H1 (cell line): ENCODE data around the gene ARV1. TPM values are rescaled to one million over a fixed set of nuclear protein-coding genes. Genes with fewer than 3 reads are reported as not detected.

Source experiments
- CTCF ChIA-PET: fragments of 300-600 bp; sonication (Branson Sonifier 250); formaldehyde crosslinking; loops from one replicate; lab custom pipeline; 2021; ENCODE audit not compliant: partially characterized antibody; lab: Charles Lee
- POLR2A ChIA-PET: fragments of 300-600 bp; sonication (Branson Sonifier 250); formaldehyde crosslinking; loops from one replicate; lab custom pipeline; 2021; ENCODE audit warnings: inconsistent platforms; ENCODE audit not compliant: partially characterized antibody; lab: Charles Lee
- DNase-seq, 2 experiments: peaks; one replicate each; pipeline versions ENCODE4 v3.0.0 to v3.0.0-alpha.2; 2010 to 2022; ENCODE audit warnings: low spot score in 2 of 2, low read depth in 1 of 2, mixed read lengths in 1 of 2
- FAIRE-seq: peaks from 2 replicates; lab custom pipeline; 2011; peaks lifted over from hg19 to GRCh38; lab: Jason Lieb, UNC
- H2AFZ ChIP-seq: 2 replicates; pipeline ENCODE4 v1.8.1; 2012; ENCODE audit warnings: low read length, inconsistent platforms
- H2AK5ac ChIP-seq: 2 replicates; pipeline ENCODE4 v1.6.1; 2013; ENCODE audit warnings: low read depth, low read length
- H2BK120ac ChIP-seq: replicated peaks from 2 replicates; pipeline ENCODE3; 2013; ENCODE audit warnings: low read depth, low read length, inconsistent platforms
- H2BK12ac ChIP-seq: 2 replicates; pipeline ENCODE4 v1.6.1; 2013; ENCODE audit warnings: low read depth, low read length
- H2BK15ac ChIP-seq: 2 replicates; pipeline ENCODE4 v1.6.1; 2013; ENCODE audit warnings: low read length
- H2BK20ac ChIP-seq: 2 replicates; pipeline ENCODE4 v1.6.1; 2013; ENCODE audit warnings: low read length
- H2BK5ac ChIP-seq: 2 replicates; pipeline ENCODE4 v1.6.1; 2013; ENCODE audit warnings: low read depth, low read length
- H3K14ac ChIP-seq: 2 replicates; pipeline ENCODE4 v1.6.1; 2013; ENCODE audit warnings: inconsistent platforms; ENCODE audit not compliant: insufficient read length
- H3K18ac ChIP-seq: 2 replicates; pipeline ENCODE4 v1.6.1; 2013; ENCODE audit warnings: low read length; ENCODE audit errors: extremely low read depth
- H3K23ac ChIP-seq: 2 replicates; pipeline ENCODE4 v1.6.1; 2013; ENCODE audit warnings: inconsistent platforms; ENCODE audit not compliant: insufficient read length
- H3K23me2 ChIP-seq: 2 replicates; pipeline ENCODE4 v1.6.1; 2013; ENCODE audit warnings: low read depth, low read length
- H3K27ac ChIP-seq: 2 replicates; pipeline ENCODE4 v1.6.1; 2011; ENCODE audit warnings: low read depth, low read length, inconsistent platforms
- H3K27me3 ChIP-seq, 4 experiments: replicated peaks in 1 of 4; 1 replicate in 1 of 4; 2 replicates in 3 of 4; pipeline versions ENCODE4 v1.6.1 to v1.8.1; 2011 to 2013; ENCODE audit warnings: low read length in 3 of 4, mild to moderate bottlenecking in 3 of 4, inconsistent platforms in 2 of 4, mixed read lengths in 2 of 4, moderate library complexity in 1 of 4; ENCODE audit not compliant: control insufficient read depth in 3 of 4, insufficient read depth in 3 of 4; ENCODE audit errors: extremely low read depth in 1 of 4
- H3K36me3 ChIP-seq, 4 experiments: 2 replicates each; pipeline versions ENCODE4 v1.6.1 to v1.8.1; 2011 to 2013; ENCODE audit warnings: mild to moderate bottlenecking in 4 of 4, low read length in 3 of 4, moderate library complexity in 2 of 4, control low read depth in 1 of 4, inconsistent platforms in 1 of 4; ENCODE audit not compliant: insufficient read depth in 4 of 4, control insufficient read depth in 2 of 4
- H3K4ac ChIP-seq: replicated peaks from 2 replicates; pipeline ENCODE3; 2013; ENCODE audit warnings: low read length, low read depth, mixed read lengths, inconsistent platforms; ENCODE audit not compliant: insufficient read length
- H3K4me1 ChIP-seq, 4 experiments: replicated peaks in 1 of 4; 1 replicate in 1 of 4; 2 replicates in 3 of 4; pipeline versions ENCODE4 v1.6.1 to v1.8.1; 2011 to 2013; ENCODE audit warnings: low read length in 3 of 4, inconsistent platforms in 2 of 4, mixed read lengths in 1 of 4; ENCODE audit not compliant: insufficient read depth in 4 of 4, control insufficient read depth in 3 of 4
- H3K4me2 ChIP-seq, 2 experiments: 2 replicates each; pipeline versions ENCODE4 v1.6.1 to v1.8.1; 2011 to 2013; ENCODE audit warnings: low read depth in 2 of 2, low read length in 2 of 2, control low read depth in 1 of 2, inconsistent platforms in 1 of 2, mild to moderate bottlenecking in 1 of 2; ENCODE audit not compliant: insufficient read depth in 1 of 2
- H3K4me3 ChIP-seq, 4 experiments: fragments of 200-600, 300-600 bp in 1 of 4; sonication (generic), shearing (Covaris generic), sonication (Bioruptor Twin) in 1 of 4; 2 replicates each; pipeline versions ENCODE4 v1.5.1 to v1.8.1; 2011 to 2016; ENCODE audit warnings: low read length in 4 of 4, low read depth in 3 of 4, control low read depth in 2 of 4, inconsistent platforms in 2 of 4, mild to moderate bottlenecking in 2 of 4, mixed read lengths in 1 of 4, moderate library complexity in 1 of 4; ENCODE audit not compliant: insufficient read depth in 2 of 4; ENCODE audit errors: extremely low read depth in 1 of 4
- H3K56ac ChIP-seq: replicated peaks from 2 replicates; pipeline ENCODE3; 2013; ENCODE audit warnings: low read depth, mild to moderate bottlenecking, mixed read lengths, low read length, inconsistent platforms; ENCODE audit not compliant: insufficient read length
- H3K79me1 ChIP-seq: 2 replicates; pipeline ENCODE4 v1.6.1; 2013; ENCODE audit warnings: low read depth, low read length, control low read depth
- H3K79me2 ChIP-seq, 2 experiments: 2 replicates each; pipeline versions ENCODE4 v1.6.1 to v1.8.1; 2012 to 2013; ENCODE audit warnings: low read length in 2 of 2, mild to moderate bottlenecking in 2 of 2, inconsistent platforms in 1 of 2; ENCODE audit not compliant: insufficient read depth in 2 of 2, control insufficient read depth in 1 of 2
- H3K9ac ChIP-seq, 4 experiments: replicated peaks in 1 of 4; 1 replicate in 1 of 4; 2 replicates in 3 of 4; pipeline versions ENCODE4 v1.6.1 to v1.8.1; 2011 to 2013; ENCODE audit warnings: low read depth in 3 of 4, low read length in 3 of 4, control low read depth in 2 of 4, mild to moderate bottlenecking in 2 of 4, moderate library complexity in 2 of 4, inconsistent platforms in 1 of 4; ENCODE audit errors: extremely low read depth in 1 of 4
- H3K9me3 ChIP-seq, 2 experiments: 2 replicates each; pipeline versions ENCODE4 v1.6.1 to v1.8.1; 2012 to 2013; ENCODE audit warnings: mild to moderate bottlenecking in 2 of 2, moderate library complexity in 2 of 2, control low read depth in 1 of 2, inconsistent platforms in 1 of 2, low read depth in 1 of 2, low read length in 1 of 2, mixed read lengths in 1 of 2; ENCODE audit not compliant: insufficient read depth in 2 of 2
- H4K20me1 ChIP-seq, 2 experiments: replicated peaks in 1 of 2; 2 replicates each; pipeline versions ENCODE3 to v1.8.1; 2011 to 2013; ENCODE audit warnings: inconsistent platforms in 2 of 2, low read length in 2 of 2, mild to moderate bottlenecking in 1 of 2; ENCODE audit not compliant: insufficient read depth in 2 of 2, control insufficient read depth in 1 of 2
- H4K5ac ChIP-seq: 2 replicates; pipeline ENCODE4 v1.6.1; 2013; ENCODE audit warnings: low read length, low read depth, mixed read lengths, inconsistent platforms; ENCODE audit not compliant: insufficient read length
- H4K8ac ChIP-seq: 2 replicates; pipeline ENCODE4 v1.8.0; 2013; ENCODE audit warnings: mild to moderate bottlenecking, moderate library complexity, low read length, inconsistent platforms; ENCODE audit not compliant: insufficient read depth; ENCODE audit errors: extremely low read depth
- H4K91ac ChIP-seq: replicated peaks from 2 replicates; pipeline ENCODE3; 2013; ENCODE audit warnings: low read length, mixed read lengths, inconsistent platforms; ENCODE audit not compliant: insufficient read length
- ASH2L ChIP-seq: fragments of 200-600, 300-600 bp; sonication (generic); IDR thresholded peaks from one replicate; pipeline ENCODE4 v1.7.1; 2017; ENCODE audit warnings: low read length
- CBX5 ChIP-seq: fragments of 300-800, 300-1000 bp; sonication (generic); IDR thresholded peaks from 2 replicates; pipeline ENCODE4 v1.7.1; 2016; ENCODE audit warnings: antibody characterized with exemption, low read length, low read depth
- CEBPB ChIP-seq: IDR thresholded peaks from 2 replicates; pipeline ENCODE4 v1.6.1; 2012; ENCODE audit warnings: low read depth, low read length
- EP300 ChIP-seq, 2 experiments: IDR thresholded peaks; 1 replicate in 1 of 2; 2 replicates in 1 of 2; pipeline ENCODE4 v1.6.1; 2011 to 2012; ENCODE audit warnings: low read depth in 2 of 2, low read length in 2 of 2, mild to moderate bottlenecking in 2 of 2, borderline replicate concordance in 1 of 2, inconsistent platforms in 1 of 2, moderate library complexity in 1 of 2
- PHF8 ChIP-seq: fragments of 200-600 bp; sonication (generic); conservative IDR thresholded peaks from 2 replicates; pipeline ENCODE4 v1.7.1; 2012; ENCODE audit warnings: low read depth, mild to moderate bottlenecking, inconsistent platforms, low read length, moderate library complexity
- RBBP5 ChIP-seq: IDR thresholded peaks from 2 replicates; pipeline ENCODE4 v1.7.1; 2012; ENCODE audit warnings: low read depth, mild to moderate bottlenecking, inconsistent platforms, low read length, moderate library complexity, borderline replicate concordance
- RXRA ChIP-seq: IDR thresholded peaks from 2 replicates; pipeline ENCODE4 v1.6.1; 2011; ENCODE audit warnings: low read depth, mild to moderate bottlenecking, low read length, moderate library complexity; ENCODE audit not compliant: insufficient read depth
- SIRT6 ChIP-seq: IDR thresholded peaks from one replicate; pipeline ENCODE4 v1.7.1; 2012; ENCODE audit warnings: low read length, inconsistent platforms
- SP2 ChIP-seq: IDR thresholded peaks from 2 replicates; pipeline ENCODE4 v1.6.1; 2012; ENCODE audit warnings: mild to moderate bottlenecking, low read length, inconsistent platforms
- TEAD4 ChIP-seq: IDR thresholded peaks from 2 replicates; pipeline ENCODE4 v1.6.1; 2012; ENCODE audit warnings: low read depth, low read length, inconsistent platforms, mixed read lengths
- YY1 ChIP-seq: IDR thresholded peaks from 2 replicates; pipeline ENCODE4 v1.6.1; 2011; ENCODE audit warnings: low read depth, mild to moderate bottlenecking, low read length
- WGBS, 2 experiments: shearing (Covaris generic) in 1 of 2; methylation state at CpG; one replicate each; pipeline versions ENCODE4 v1.1.6 to v1.1.7; 2013 to 2015; ENCODE audit warnings: low lambda C conversion rate in 2 of 2, mixed read lengths in 2 of 2, inconsistent platforms in 1 of 2, low coverage in 1 of 2, missing lambda C conversion rate in 1 of 2; ENCODE audit not compliant: insufficient replicate concordance in 2 of 2, insufficient coverage in 1 of 2, insufficient read length in 1 of 2; ENCODE audit errors: extremely low coverage in 1 of 2, missing lambda C conversion rate in 1 of 2; 5-methylcytosine and 5-hydroxymethylcytosine counted together
- polyA plus RNA-seq, 7 experiments: library from polyadenylated mRNA; depleted of rRNA in 3 of 7; stranded (reverse) in 5 of 7; unstranded in 2 of 7; fragments of >200 nt in 5 of 7; fragments of 200-250 nt in 2 of 7; gene quantifications; 1 replicate in 5 of 7; 2 replicates in 1 of 7; 4 replicates in 1 of 7; pipeline versions ENCODE4 v1.2.1 to v1.2.3, GENCODE V29; 2011 to 2013; ENCODE audit warnings: missing spikeins in 2 of 7, mixed read lengths in 2 of 7
- total RNA-seq: library from RNA; stranded (reverse); fragmentation: NEBNext Ultra II Directional; extraction: Animal tissue kit (Norgen Biotek cat#: 25700); gene quantifications from 2 replicates; pipeline ENCODE4 v1.2.1, GENCODE V29; 2021
- TF ChIP-seq, protein P1 (sequence below), 3 experiments: IDR thresholded peaks; 1 replicate in 2 of 3; 2 replicates in 1 of 3; pipeline versions ENCODE4 v1.5.1 to v1.6.1; 2011; ENCODE audit warnings: low read length in 3 of 3, mild to moderate bottlenecking in 3 of 3, inconsistent platforms in 2 of 3, low read depth in 1 of 3, moderate library complexity in 1 of 3; ENCODE audit not compliant: insufficient read depth in 1 of 3; ENCODE audit errors: control extremely low read depth in 1 of 3

ARV1 gene
- total and polyA plus RNA-seq, 2 of the 8 experiments (the other 6 are each of a cell fraction or from before 2014, with no cell fraction given), result 13.1 to 13.4 TPM

DNA sequence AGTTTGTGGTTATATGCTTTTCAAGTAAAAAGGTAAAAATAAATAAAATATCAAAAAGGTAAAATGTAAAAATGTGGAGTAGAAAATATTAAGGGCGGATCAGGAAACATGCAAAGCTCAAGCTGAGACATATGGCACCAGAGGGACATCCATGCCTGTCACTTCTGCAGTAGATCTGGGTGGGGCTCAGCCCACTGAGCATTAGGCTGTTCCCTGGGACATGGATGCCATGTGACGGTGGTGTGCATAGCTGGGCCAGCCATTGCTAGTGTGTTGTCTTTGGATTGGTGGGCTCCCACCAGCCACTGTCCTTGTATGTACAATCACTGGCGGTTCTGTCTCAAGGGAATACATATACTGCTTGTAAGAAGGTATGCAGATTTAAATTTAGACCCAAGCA, 3.3 kb upstream of the ARV1 start:
- Histone ChIP-seq H3K9ac (no peak overlapping the region), H4K8ac (no peak overlapping the region), H3K56ac (no peak overlapping the region), H2BK120ac (no peak overlapping the region), H2BK5ac (no peak overlapping the region), H3K4me1 (peaks cover 0 to 5% (median 2%) of the 10 kb centered on the region in 4 experiments; a peak in 3 of 7 replicates), H3K4me2 (no peak overlapping the region), H3K4ac (no peak overlapping the region), H2BK15ac (no peak overlapping the region), H3K23ac (no peak overlapping the region), H3K4me3 (no peak overlapping the region), H3K14ac (no peak overlapping the region), H2AFZ (no peak overlapping the region), H2AK5ac (no peak overlapping the region), H2BK20ac (no peak overlapping the region), H4K20me1 (peaks cover 3 to 14% of the 10 kb centered on the region in 2 experiments), H3K9me3 (no peaks in the 10 kb centered on the region), H3K27me3 (peaks cover 0 to 11% (median 0%) of the 10 kb centered on the region in 4 experiments; a peak in 5 of 7 replicates), H3K23me2 (peaks cover 6% of the 10 kb centered on the region), H2BK12ac (no peak overlapping the region), H3K79me1 (no peaks in the 10 kb centered on the region), H3K18ac (no peak overlapping the region), H4K5ac (no peak overlapping the region), H3K27ac (no peak overlapping the region), H3K79me2 (no peaks in the 10 kb centered on the region; a peak in 1 of 4 replicates), H3K36me3 (no peaks in the 10 kb centered on the region; a peak in 1 of 8 replicates), H4K91ac (no peak overlapping the region)
- FAIRE-seq (no peak), DNase-seq (no peak)
- CTCF ChIA-PET, result interaction anchor here (1.3 kb wide), 1 partner anchor 40 kb away, joined by 3 read pairs; no protein-coding TSS in a partner anchor
- POLR2A ChIA-PET, result no interaction called here
- WGBS, 2 experiments, result 75% methylated on average over 3 of the region's 3 CpGs; no CpG with 5 or more reads in 1 of the 2 experiments
- TF ChIP-seq SIRT6 (no peak), CBX5 (no peak), EP300 (IDR thresholded peaks at IDR 0.05; ENCODE audit: borderline replicate concordance in 1 of 2, low read depth in 2 of 2, low read length in 2 of 2) (no peak), ASH2L (no peak), RXRA (no peak), SP2 (no peak), TEAD4 (no peak), CEBPB (no peak), RBBP5 (no peak), YY1 (no peak), PHF8 (no peak)
- TF ChIP-seq, protein P1, sequence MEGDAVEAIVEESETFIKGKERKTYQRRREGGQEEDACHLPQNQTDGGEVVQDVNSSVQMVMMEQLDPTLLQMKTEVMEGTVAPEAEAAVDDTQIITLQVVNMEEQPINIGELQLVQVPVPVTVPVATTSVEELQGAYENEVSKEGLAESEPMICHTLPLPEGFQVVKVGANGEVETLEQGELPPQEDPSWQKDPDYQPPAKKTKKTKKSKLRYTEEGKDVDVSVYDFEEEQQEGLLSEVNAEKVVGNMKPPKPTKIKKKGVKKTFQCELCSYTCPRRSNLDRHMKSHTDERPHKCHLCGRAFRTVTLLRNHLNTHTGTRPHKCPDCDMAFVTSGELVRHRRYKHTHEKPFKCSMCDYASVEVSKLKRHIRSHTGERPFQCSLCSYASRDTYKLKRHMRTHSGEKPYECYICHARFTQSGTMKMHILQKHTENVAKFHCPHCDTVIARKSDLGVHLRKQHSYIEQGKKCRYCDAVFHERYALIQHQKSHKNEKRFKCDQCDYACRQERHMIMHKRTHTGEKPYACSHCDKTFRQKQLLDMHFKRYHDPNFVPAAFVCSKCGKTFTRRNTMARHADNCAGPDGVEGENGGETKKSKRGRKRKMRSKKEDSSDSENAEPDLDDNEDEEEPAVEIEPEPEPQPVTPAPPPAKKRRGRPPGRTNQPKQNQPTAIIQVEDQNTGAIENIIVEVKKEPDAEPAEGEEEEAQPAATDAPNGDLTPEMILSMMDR (IDR thresholded peaks at IDR 0.05; ENCODE audit: control extremely low read depth in 1 of 3, insufficient read depth in 1 of 3, low read depth in 1 of 3, low read length in 3 of 3), result no peak
